Mesenchymal stem cell (in vitro differentiated cells and primary cell): ENCODE results near the gene EXOC4.

Experiments used
- DNase-seq: peaks from one replicate; pipeline ENCODE4 v3.0.0-alpha.2; 2013
- H2AFZ ChIP-seq: one replicate; pipeline ENCODE4 v1.6.1; 2013; ENCODE audit warnings: low read depth, mild to moderate bottlenecking, control low read depth, inconsistent platforms, low read length, moderate library complexity
- H2AK5ac ChIP-seq: 2 replicates; pipeline ENCODE4 v1.6.1; 2013; ENCODE audit warnings: low read length, moderate library complexity, mild to moderate bottlenecking, inconsistent platforms; ENCODE audit not compliant: severe bottlenecking
- H2BK120ac ChIP-seq: one replicate; pipeline ENCODE4 v1.6.1; 2013; ENCODE audit warnings: low read depth, mild to moderate bottlenecking, inconsistent platforms, low read length, moderate library complexity
- H2BK12ac ChIP-seq, 2 experiments: one replicate each; pipeline ENCODE4 v1.6.1; 2013; ENCODE audit warnings: inconsistent platforms in 2 of 2, low read length in 2 of 2, mild to moderate bottlenecking in 2 of 2, moderate library complexity in 2 of 2, control low read depth in 1 of 2
- H2BK15ac ChIP-seq: one replicate; pipeline ENCODE4 v1.6.1; 2013; ENCODE audit warnings: mild to moderate bottlenecking, low read depth, inconsistent platforms; ENCODE audit not compliant: poor library complexity, severe bottlenecking
- H2BK5ac ChIP-seq: 2 replicates; pipeline ENCODE4 v1.6.1; 2013; ENCODE audit warnings: low read depth, mild to moderate bottlenecking, low read length, control low read depth, inconsistent platforms; ENCODE audit not compliant: poor library complexity, severe bottlenecking
- H3K14ac ChIP-seq, 2 experiments: one replicate each; pipeline ENCODE4 v1.6.1; 2013; ENCODE audit warnings: inconsistent platforms in 2 of 2, low read length in 2 of 2, control low read depth in 1 of 2, mild to moderate bottlenecking in 1 of 2, moderate library complexity in 1 of 2
- H3K18ac ChIP-seq, 2 experiments: one replicate each; pipeline ENCODE4 v1.6.1; 2013; ENCODE audit warnings: inconsistent platforms in 2 of 2, low read length in 2 of 2, control low read depth in 1 of 2, low read depth in 1 of 2, mild to moderate bottlenecking in 1 of 2
- H3K23ac ChIP-seq, 2 experiments: one replicate each; pipeline ENCODE4 v1.6.1; 2013; ENCODE audit warnings: inconsistent platforms in 2 of 2, low read length in 2 of 2, mild to moderate bottlenecking in 2 of 2, moderate library complexity in 2 of 2, control low read depth in 1 of 2
- H3K27ac ChIP-seq: 2 replicates; pipeline ENCODE4 v1.5.1; 2013; ENCODE audit warnings: mild to moderate bottlenecking, moderate library complexity, low read length, control low read depth, inconsistent platforms; ENCODE audit not compliant: poor library complexity, severe bottlenecking
- H3K27me3 ChIP-seq, 2 experiments: 2 replicates each; pipeline versions ENCODE4 v1.6.1 to v1.7.0; 2013; ENCODE audit warnings: low read length in 2 of 2, mild to moderate bottlenecking in 2 of 2, moderate library complexity in 2 of 2, control low read depth in 1 of 2, inconsistent platforms in 1 of 2; ENCODE audit not compliant: control insufficient read depth in 1 of 2, insufficient read depth in 1 of 2
- H3K36me3 ChIP-seq, 2 experiments: 2 replicates each; pipeline versions ENCODE4 v1.6.1 to v1.7.0; 2013; ENCODE audit warnings: low read length in 2 of 2, control low read depth in 1 of 2, inconsistent platforms in 1 of 2, low read depth in 1 of 2, mild to moderate bottlenecking in 1 of 2; ENCODE audit not compliant: insufficient read depth in 2 of 2, control insufficient read depth in 1 of 2
- H3K4ac ChIP-seq, 2 experiments: one replicate each; pipeline ENCODE4 v1.6.1; 2013; ENCODE audit warnings: inconsistent platforms in 2 of 2, low read length in 2 of 2, mild to moderate bottlenecking in 2 of 2, moderate library complexity in 2 of 2, control low read depth in 1 of 2, low read depth in 1 of 2
- H3K4me1 ChIP-seq: 2 replicates; pipeline ENCODE4 v1.6.1; 2013; ENCODE audit warnings: low read depth, low read length, control low read depth; ENCODE audit not compliant: control insufficient read depth, insufficient read depth
- H3K4me2 ChIP-seq: 2 replicates; pipeline ENCODE4 v1.6.1; 2013; ENCODE audit warnings: low read length, mild to moderate bottlenecking, inconsistent platforms; ENCODE audit not compliant: poor library complexity, severe bottlenecking
- H3K4me3 ChIP-seq, 2 experiments: 2 replicates each; pipeline versions ENCODE4 v1.5.1 to v1.7.0; 2013; ENCODE audit warnings: low read length in 2 of 2, mild to moderate bottlenecking in 2 of 2, control low read depth in 1 of 2, low read depth in 1 of 2; ENCODE audit not compliant: insufficient read depth in 1 of 2
- H3K79me1 ChIP-seq: replicated peaks from 2 replicates; pipeline ENCODE4 v1.6.1; 2013; ENCODE audit warnings: mild to moderate bottlenecking, control low read depth, low read length, inconsistent platforms; ENCODE audit not compliant: poor library complexity, severe bottlenecking
- H3K9ac ChIP-seq: 2 replicates; pipeline ENCODE4 v1.7.0; 2013; ENCODE audit warnings: mild to moderate bottlenecking, low read length, moderate library complexity
- H3K9me3 ChIP-seq: 2 replicates; pipeline ENCODE4 v1.7.0; 2013; ENCODE audit warnings: mild to moderate bottlenecking, low read length; ENCODE audit not compliant: control insufficient read depth
- H4K8ac ChIP-seq: one replicate; pipeline ENCODE4 v1.6.1; 2013; ENCODE audit warnings: inconsistent platforms, mild to moderate bottlenecking, low read length, moderate library complexity
- H4K91ac ChIP-seq: one replicate; pipeline ENCODE4 v1.6.1; 2013; ENCODE audit warnings: mild to moderate bottlenecking, low read length, inconsistent platforms
- WGBS: methylation state at CpG from one replicate; pipeline ENCODE4 v1.1.7; 2013; ENCODE audit warnings: mixed read lengths; 5-methylcytosine and 5-hydroxymethylcytosine counted together

Gene EXOC4

DNA sequence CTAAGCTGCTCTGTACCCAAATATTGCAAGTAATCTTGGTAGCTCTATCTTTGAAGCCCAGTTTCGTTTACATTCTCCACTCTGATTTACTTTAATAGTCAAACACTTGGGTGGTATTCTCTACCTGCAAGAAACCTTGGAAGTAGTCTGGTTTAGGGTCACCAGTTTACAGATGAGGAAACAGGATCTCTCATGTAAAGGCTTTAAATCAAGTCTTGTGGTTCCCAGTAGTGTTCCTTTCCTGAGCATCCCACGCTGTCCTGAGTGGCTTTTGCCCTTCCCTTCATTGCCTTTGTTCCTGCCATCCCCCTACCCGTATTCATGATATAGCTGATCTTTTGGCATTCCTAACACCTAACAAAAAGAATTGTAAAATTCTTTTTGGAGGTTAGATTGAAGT, 20.3 kb downstream of the EXOC4 start:
- peaks cover 25% of the 10 kb centered on the region for H3K79me1 ChIP-seq
- no peak overlapping the region for H3K23ac ChIP-seq
- no peak overlapping the region for H2AFZ ChIP-seq
- no peaks in the 10 kb centered on the region for H3K9me3 ChIP-seq
- H3K27me3 ChIP-seq: no peaks in the 10 kb centered on the region
- H3K14ac ChIP-seq: no peak overlapping the region
- no peak overlapping the region for H3K27ac ChIP-seq
- peaks cover under 1 to 31% of the 10 kb centered on the region in 2 experiments for H3K36me3 ChIP-seq
- DNase-seq: no peak
- H2BK5ac ChIP-seq: no peak overlapping the region
- H2AK5ac ChIP-seq: no peak overlapping the region
- H3K4me2 ChIP-seq: no peak overlapping the region
- H4K8ac ChIP-seq: no peak overlapping the region
- H2BK120ac ChIP-seq: no peak overlapping the region
- H2BK15ac ChIP-seq: no peak overlapping the region
- no peak overlapping the region for H3K4me3 ChIP-seq
- no peak overlapping the region for H2BK12ac ChIP-seq
- H3K9ac ChIP-seq: no peak overlapping the region
- H3K4ac ChIP-seq: no peak overlapping the region
- WGBS: 100% methylated on average over 2 of the region's 3 CpGs
- H4K91ac ChIP-seq: no peak overlapping the region
- no peak overlapping the region for H3K18ac ChIP-seq
- no peaks in the 10 kb centered on the region for H3K4me1 ChIP-seq

DNA sequence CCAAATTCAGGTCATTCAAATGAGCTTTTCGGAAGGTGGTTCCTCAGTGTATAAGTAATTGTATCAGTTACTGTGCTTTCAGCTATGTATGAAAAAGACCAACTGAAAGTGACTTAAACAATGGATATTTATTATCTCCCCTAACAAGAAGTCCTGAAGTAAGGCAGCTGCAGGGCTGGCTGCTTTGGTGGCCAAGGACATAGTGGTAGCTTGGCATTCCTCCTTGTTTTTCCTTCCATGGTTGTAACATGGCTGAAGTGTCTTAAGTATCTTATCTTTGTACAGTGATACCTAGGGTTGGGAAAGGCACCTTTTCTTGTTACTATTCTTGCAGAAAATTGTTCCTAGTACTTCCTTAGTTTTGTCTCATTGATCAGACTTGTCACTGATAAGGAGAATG, 21.4 kb downstream of the EXOC4 start:
- Histone ChIP-seq H2BK120ac (no peak overlapping the region), H3K18ac (no peak overlapping the region), H3K9me3 (no peaks in the 10 kb centered on the region), H3K4me2 (no peak overlapping the region), H2BK5ac (no peak overlapping the region), H3K9ac (no peak overlapping the region), H3K79me1 (peaks cover 27% of the 10 kb centered on the region), H3K4ac (no peak overlapping the region), H3K36me3 (peaks cover 4 to 36% of the 10 kb centered on the region in 2 experiments), H2BK15ac (no peak overlapping the region), H2BK12ac (no peak overlapping the region), H4K91ac (no peak overlapping the region), H3K14ac (no peak overlapping the region), H3K23ac (no peak overlapping the region), H3K4me3 (no peak overlapping the region), H3K4me1 (no peaks in the 10 kb centered on the region), H3K27ac (no peak overlapping the region), H4K8ac (no peak overlapping the region), H2AK5ac (no peak overlapping the region), H2AFZ (no peak overlapping the region), H3K27me3 (no peaks in the 10 kb centered on the region)
- no CpG with 5 or more reads among the region's 1 CpG for WGBS
- no peak for DNase-seq

DNA sequence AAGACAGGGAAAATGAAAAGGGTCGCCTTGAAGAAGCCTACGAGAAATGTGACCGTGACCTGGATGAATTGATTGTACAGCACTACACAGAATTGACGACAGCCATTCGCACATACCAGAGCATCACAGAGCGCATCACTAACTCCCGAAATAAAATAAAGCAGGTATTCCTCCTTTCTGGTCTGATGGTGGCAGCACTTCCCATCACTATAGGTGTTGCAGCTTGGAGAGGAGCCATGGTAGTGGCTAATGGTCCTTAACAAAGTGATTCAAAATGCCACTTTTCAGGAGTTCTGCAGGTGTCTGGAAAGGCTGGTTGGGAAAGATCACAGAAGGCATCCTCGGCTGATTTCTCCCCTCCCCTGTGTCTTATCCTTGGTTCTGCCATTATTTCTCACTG, 22.1 kb downstream of the EXOC4 start:
- WGBS: 97% methylated on average over 8 of the region's 8 CpGs

DNA sequence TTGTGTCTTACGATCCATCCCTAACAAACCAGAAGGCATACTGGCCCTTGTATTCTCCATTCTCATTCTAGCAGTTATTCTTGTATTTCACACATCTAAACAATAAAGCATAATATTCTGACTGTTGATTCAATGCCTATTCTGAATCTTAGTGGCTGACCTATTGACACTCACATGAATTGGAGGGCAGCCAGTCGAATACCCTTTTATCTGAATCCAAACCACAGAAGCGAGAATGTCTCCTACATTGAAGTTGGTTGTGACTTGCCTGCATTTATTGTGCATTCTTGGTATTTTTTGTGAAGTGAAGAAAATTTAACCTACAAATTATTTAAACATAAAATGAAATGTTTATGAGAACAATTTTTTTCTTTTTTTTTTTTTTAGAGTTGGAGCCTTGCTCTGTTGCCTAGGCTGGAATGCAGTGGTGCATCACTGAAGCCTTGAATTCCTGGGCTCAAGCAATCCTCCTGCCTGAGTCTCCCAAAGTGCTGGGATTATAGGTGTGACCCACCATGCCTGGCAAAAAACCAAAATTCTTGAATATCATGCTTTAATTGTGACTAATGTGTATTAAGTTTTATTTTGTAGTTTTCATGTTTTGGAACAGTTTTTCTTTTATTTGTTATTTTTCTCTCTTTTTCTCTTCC, 22.7 kb downstream of the EXOC4 start:
- Histone ChIP-seq H3K23ac (no peak overlapping the region), H2AFZ (no peak overlapping the region), H3K27ac (no peak overlapping the region), H2BK120ac (no peak overlapping the region), H2BK12ac (no peak overlapping the region), H3K27me3 (no peaks in the 10 kb centered on the region), H3K4ac (no peak overlapping the region), H3K9me3 (no peaks in the 10 kb centered on the region), H3K36me3 (peaks cover 4 to 40% of the 10 kb centered on the region in 2 experiments), H2BK5ac (no peak overlapping the region), H2AK5ac (no peak overlapping the region), H3K4me3 (no peak overlapping the region), H3K14ac (no peak overlapping the region), H4K8ac (no peak overlapping the region), H4K91ac (no peak overlapping the region), H3K18ac (no peak overlapping the region), H3K4me1 (no peaks in the 10 kb centered on the region), H2BK15ac (no peak overlapping the region), H3K9ac (no peak overlapping the region), H3K79me1 (peaks cover 22% of the 10 kb centered on the region), H3K4me2 (no peak overlapping the region)
- no peak for DNase-seq
- 95% methylated on average over 2 of the region's 3 CpGs for WGBS

More for the DNA sequence above, 22.1 kb downstream of the EXOC4 start:
- Histone ChIP-seq H2AK5ac (no peak overlapping the region), H3K27me3 (no peaks in the 10 kb centered on the region), H2AFZ (no peak overlapping the region), H3K4me1 (no peaks in the 10 kb centered on the region), H2BK5ac (no peak overlapping the region), H2BK120ac (no peak overlapping the region), H3K14ac (no peak overlapping the region), H3K9ac (no peak overlapping the region), H3K4ac (no peak overlapping the region), H4K8ac (no peak overlapping the region), H4K91ac (no peak overlapping the region), H3K79me1 (peaks cover 24% of the 10 kb centered on the region), H3K4me2 (no peak overlapping the region), H3K27ac (no peak overlapping the region), H3K18ac (no peak overlapping the region), H3K36me3 (peaks cover 4 to 40% of the 10 kb centered on the region in 2 experiments), H2BK15ac (no peak overlapping the region), H3K9me3 (no peaks in the 10 kb centered on the region), H2BK12ac (no peak overlapping the region), H3K4me3 (no peak overlapping the region), H3K23ac (no peak overlapping the region)
- no peak for DNase-seq
